Mucosa of gallbladder (tissue), 1 donor: ENCODE measurements around the gene GABRA6. TPM values are rescaled to one million over a fixed set of nuclear protein-coding genes. Genes with fewer than 3 reads are reported as not detected.
"Not testable (repeated sequence)": the region's sequence is repeated elsewhere in the genome, so short reads cannot be mapped to it uniquely, and the experiment has no call there.

Experiments used
- DNase-seq: peaks from one replicate; pipeline ENCODE4 v3.0.0-alpha.2; 2020; ENCODE audit warnings: low spot score
- total RNA-seq: library from RNA; stranded (reverse); gene quantifications from one replicate; pipeline ENCODE4 v1.2.1, GENCODE V29; 2021
- donor health status: DM: no; HTN: no; CAD: no.

The GABRA6 gene
- total RNA-seq, result not detected

- DNase-seq, result no peak
Measured at GRCh38 chr5:161685461-161685860, at the start of gene GABRA6. Gene GABRA6, plus strand, starts transcription at chr5:161685721. Its CDS starts 269 bp downstream, at chr5:161685990.

GRCh38 chr5:161637591-161637990 lies 47.9 kb upstream of the GABRA6 start:
- DNase-seq, result no peak

DNA sequence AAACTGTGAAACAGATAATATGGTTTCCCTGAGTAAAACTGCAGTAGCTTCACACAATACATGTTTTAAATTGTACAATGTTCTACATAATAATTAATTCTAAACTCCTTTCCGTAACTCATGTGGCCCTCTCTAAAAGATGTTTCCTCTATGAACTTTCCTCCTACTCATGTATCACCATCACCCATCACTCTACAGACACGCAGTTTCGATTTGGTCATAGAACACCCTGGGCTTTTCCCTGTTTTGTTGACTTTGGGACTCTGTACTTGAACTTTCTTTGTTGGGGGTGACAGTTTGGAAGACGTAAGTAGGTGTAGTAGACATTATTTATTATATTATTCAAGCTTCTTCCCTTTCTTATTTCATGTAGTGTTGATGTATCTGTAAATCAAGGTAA lies 44.1 kb upstream of the GABRA6 start:
- no peak for DNase-seq

DNA sequence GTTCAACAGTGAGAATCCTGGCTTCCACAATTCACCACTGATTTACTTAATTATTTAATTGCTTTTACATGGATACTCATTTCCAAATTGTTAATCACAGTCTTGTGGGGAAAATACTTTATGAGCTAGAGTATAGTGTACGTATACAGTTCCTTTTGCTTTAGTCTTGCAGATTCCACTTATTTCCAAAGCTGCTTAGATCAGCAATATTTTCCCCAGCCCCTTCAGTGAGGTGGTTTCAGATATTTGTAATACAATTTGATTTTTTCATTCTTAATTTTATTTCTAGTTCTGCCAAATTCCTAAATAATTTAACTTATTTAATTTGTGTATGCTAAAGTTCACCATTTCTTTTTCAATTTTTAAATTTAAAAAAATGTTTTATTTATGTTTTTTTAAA lies 40.3 kb upstream of the GABRA6 start:
- no peak for DNase-seq

DNA sequence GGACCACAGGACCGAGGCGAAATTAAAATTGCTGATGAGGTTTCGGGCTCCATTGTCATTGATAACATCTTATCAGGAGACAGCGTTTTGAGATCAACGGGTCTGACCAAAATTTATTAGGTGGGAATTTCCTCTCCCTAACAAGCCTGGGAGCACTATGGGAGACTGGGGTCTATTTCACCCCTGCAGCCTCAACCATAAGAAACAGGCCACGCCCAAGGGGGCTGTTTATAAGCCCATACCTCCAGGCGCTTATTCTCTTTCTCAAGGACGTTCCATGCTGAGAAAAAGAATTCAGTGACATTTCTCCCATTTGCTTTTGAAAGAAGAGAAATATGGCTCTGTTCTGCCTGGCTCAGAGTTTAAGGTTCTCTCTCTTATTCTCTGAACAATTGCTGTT lies 33.6 kb upstream of the GABRA6 start:
- not testable (repeated sequence) for DNase-seq

DNA sequence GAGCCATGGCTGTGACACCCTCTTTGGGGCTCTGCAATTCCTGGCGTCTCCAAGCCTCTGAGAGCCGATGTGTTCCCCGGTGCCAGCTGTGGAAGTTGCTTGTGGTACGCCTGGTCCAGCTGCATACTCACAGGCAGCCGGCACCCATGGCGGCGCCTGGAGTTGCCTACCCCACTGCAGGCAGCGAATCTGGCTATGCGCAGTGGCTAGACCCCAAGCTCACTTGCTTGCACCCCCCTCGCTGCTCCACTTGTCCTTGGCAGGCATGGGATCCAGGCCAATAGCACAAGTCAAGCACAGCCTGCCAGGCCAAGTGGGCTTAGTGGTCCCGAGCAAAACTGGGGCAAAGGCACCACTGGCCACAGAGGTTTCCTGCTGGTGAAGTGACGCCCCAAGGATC lies 24.7 kb upstream of the GABRA6 start:
- DNase-seq, result no peak

GRCh38 chr5:161663431-161663830 lies 22.1 kb upstream of the GABRA6 start:
- no peak for DNase-seq

GRCh38 chr5:161676103-161676502 lies 9.4 kb upstream of the GABRA6 start:
- no peak for DNase-seq

GRCh38 chr5:161686149-161686548 lies 628 bp downstream of the GABRA6 start:
- no peak for DNase-seq

- DNase-seq, result no peak
Measured at GRCh38 chr5:161686881-161687280, 1.4 kb downstream of the GABRA6 start.

DNA sequence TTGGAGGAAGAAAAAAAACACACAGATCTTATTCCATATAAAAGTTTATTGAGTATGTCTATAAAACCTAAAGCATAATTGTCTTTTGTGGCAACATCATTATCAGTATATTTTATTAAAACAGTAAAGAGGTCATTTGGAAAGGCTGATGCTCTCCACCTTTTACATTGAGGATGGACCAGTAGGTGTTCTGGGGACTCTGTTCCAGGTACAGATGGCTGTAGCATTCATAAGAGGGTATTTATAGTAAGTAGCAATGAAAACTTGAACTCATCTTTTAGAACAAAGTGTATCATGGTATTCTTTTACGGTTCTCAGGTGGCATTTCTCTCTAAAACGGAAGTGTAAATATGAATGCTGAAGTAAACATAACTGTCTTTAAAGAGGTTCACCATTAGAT lies 1.8 kb downstream of the GABRA6 start:
- no peak for DNase-seq

- no peak for DNase-seq
Measured at GRCh38 chr5:161691911-161692310, 6.4 kb downstream of the GABRA6 start.

GRCh38 chr5:161697001-161697400 lies 11.5 kb downstream of the GABRA6 start:
- DNase-seq, result no peak

DNA sequence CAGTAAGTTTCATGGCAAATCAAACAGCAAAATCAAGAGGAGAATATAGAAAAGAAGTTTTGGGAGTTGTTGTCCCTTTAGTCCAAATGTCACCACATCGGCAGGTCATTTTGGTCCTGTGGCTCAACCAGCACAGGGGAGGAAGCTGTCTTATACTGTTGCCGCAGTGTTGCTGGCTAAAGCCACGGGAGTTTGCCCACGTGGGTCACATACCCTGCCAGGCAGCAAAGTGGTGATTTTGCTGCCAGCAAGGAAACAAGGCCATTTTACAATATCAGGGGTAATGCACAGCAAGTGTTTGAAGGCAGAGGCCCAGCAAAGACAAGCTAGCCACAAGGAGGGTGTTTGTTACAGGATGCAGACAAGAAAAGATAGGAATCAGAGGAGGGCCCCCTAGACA lies 14.5 kb downstream of the GABRA6 start:
- no peak for DNase-seq

GRCh38 chr5:161703528-161703927 lies 18.0 kb downstream of the GABRA6 start:
- no peak for DNase-seq

GRCh38 chr5:161707382-161707781 lies 21.9 kb downstream of the GABRA6 start:
- DNase-seq, result no peak

DNA sequence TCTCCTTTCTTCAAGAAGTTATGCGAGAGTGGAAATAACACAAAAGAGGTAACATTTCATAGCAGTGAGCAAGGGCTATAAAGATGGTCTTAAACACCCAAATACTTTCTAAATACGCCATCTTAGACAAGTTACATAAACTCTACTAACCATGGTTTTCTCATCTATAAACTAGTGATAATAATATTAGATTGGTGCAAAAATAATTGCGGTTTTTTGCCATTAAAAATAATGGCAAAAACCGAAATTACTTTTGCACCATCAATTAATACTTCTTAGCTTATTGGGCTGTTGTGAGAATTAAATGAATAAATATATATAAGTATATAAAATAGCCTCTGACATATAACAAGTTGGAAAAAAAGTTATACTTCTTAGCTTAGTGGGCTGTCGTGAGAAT lies 23.7 kb downstream of the GABRA6 start:
- DNase-seq, result no peak

GRCh38 chr5:161713042-161713441 lies 27.5 kb downstream of the GABRA6 start:
- no peak for DNase-seq

GRCh38 chr5:161719157-161719556 lies 33.6 kb downstream of the GABRA6 start:
- DNase-seq, result no peak

DNA sequence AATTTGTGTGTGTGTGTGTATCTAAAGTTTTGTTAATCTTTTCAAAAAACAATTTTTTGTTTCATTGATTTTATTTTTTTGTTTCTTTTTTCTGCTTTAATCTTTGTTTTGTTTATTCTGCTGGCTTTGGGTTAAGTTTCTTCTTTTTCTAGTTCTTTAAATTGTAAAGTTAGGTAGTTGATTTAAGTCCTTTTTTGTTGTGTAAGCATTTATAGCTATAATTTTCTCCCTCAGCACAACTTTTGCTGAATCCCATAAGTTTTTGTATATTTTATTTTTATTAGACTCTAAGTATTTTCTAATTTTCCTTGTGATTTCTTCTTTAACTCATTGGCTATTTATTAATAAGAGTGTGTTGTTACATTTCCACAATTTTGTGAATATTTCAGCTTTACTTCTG lies 34.9 kb downstream of the GABRA6 start:
- no peak for DNase-seq

DNA sequence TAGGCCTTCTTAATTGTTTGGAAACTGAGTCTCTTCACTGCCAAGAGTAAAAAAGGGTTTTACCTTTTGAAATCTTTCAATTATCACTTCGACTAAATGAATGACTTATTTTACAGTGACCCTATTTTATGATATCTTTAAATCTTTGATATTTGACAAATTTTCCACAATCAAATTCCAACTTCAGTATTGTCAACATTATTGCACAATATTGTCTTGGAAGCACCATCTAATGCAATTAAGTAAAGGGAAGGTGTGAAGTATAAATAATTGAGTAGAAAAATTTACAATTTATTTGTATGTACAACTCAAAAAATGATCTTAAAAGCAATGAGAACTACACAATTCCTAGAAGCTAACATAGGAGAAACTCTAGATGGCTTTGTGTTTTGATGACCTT lies 49.2 kb downstream of the GABRA6 start:
- DNase-seq, result no peak

- DNase-seq, result no peak
Measured at GRCh38 chr5:161740433-161740832, 54.9 kb downstream of the GABRA6 start.

DNA sequence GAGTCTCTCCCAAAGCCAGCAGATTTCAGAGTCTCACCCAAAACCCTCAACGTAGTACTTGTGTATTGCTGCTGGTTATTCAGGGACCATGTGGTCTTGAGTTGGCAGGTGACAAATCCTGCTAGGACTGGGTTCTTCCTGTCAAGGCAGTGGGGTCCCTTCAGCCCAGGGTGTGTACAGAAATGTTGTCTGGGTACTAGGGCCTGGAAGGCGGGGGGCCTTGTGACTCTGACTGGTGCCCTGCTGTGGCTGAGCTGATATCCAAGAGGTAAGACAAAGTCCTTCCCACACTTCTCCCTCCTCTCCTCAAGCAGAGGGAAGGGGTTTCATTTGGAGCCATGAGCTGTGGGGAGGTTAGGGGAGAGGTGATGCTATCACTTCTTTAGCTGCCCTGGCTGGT lies 58.8 kb downstream of the GABRA6 start:
- DNase-seq, result no peak

DNA sequence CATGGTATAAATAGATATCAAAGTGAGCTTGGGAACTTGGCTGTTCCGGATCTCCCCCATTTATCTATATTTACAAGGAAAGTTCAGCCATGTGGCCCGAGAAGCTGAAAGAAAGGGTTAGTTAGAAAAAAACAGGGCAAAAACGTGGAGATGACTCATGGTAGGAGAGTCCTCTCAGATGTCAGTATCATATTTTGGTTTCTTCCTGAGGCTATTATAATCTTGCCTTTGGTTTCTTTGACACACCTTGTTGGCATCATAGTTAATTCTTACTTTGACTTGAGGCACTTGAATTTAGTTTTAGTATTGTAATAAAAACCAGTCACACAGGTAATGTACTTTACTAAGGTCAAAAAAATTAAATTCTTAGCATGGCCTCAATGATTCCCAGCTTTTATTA lies 59.9 kb downstream of the GABRA6 start:
- DNase-seq, result no peak

DNA sequence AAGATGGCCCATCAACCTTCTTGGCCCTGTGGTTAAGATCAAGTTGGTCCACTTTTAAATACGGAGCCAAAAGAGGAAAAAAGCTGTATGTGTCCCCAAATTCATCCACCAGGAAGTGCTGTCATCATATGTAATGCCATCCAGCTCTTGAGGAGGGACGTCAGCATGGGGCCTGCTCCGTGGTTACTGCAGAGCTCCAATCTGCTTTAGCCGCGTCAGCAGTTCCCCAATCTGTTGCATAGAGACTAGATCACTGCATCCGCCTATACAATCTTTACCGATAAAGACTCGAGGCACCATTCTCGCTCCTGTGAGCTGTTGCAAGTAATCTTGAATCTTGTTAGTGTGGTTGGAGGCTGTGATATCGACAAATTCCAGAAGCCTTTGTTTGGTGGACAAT lies 65.7 kb downstream of the GABRA6 start:
- no peak for DNase-seq
